ENCODE measurements around the gene SLC16A5. TPM values are rescaled to one million over a fixed set of nuclear protein-coding genes. Genes with fewer than 3 reads are reported as not detected.

The SLC16A5 gene
- total and polyA plus RNA-seq, 12 donors = 0.77 to 3.9 (median 1.7) TPM

DNA sequence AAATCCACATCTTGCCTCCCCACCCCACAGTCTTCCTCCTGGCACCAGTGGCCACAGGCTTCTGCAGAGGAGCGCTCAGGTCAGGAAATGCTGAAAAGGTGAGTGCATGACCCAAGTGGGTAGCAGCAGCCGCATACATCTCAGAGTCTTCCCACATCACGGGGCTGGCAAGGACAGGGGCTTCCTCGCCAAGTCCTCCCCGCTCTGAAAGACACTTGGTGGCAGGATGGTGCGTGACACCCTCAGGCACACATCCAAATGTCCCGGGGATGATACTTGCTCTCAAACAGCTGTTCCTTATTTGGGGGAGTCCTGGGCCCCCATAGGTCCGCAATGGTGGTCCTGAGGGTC lies 8.8 kb upstream of the SLC16A5 start:
- 49 to 65% (median 57%) methylated on average over 7 to 8 of the region's 8 CpGs for WGBS, 4 donors
- Histone ChIP-seq H3K27me3 (no peaks in the 10 kb centered on the region), H3K27ac (no peak overlapping the region), H3K36me3 (replicated peaks in 1 of 2) (no peaks in the 10 kb centered on the region), H3K9me3 (replicated peaks in 1 of 3) (no peaks in the 10 kb centered on the region), H3K4me3 (no peak overlapping the region), H3K4me1 (replicated peaks in 1 of 2) (peaks cover 14 to 30% of the 10 kb centered on the region in 2 donors)
- TF ChIP-seq POLR2A (IDR thresholded peaks at IDR 0.05) = no peak
- TF ChIP-seq, protein P1, sequence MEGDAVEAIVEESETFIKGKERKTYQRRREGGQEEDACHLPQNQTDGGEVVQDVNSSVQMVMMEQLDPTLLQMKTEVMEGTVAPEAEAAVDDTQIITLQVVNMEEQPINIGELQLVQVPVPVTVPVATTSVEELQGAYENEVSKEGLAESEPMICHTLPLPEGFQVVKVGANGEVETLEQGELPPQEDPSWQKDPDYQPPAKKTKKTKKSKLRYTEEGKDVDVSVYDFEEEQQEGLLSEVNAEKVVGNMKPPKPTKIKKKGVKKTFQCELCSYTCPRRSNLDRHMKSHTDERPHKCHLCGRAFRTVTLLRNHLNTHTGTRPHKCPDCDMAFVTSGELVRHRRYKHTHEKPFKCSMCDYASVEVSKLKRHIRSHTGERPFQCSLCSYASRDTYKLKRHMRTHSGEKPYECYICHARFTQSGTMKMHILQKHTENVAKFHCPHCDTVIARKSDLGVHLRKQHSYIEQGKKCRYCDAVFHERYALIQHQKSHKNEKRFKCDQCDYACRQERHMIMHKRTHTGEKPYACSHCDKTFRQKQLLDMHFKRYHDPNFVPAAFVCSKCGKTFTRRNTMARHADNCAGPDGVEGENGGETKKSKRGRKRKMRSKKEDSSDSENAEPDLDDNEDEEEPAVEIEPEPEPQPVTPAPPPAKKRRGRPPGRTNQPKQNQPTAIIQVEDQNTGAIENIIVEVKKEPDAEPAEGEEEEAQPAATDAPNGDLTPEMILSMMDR (IDR thresholded peaks at IDR 0.05) = no peak
- intact Hi-C loops (cut with DNase I) = no loop called here
- DNase-seq = no peak

DNA sequence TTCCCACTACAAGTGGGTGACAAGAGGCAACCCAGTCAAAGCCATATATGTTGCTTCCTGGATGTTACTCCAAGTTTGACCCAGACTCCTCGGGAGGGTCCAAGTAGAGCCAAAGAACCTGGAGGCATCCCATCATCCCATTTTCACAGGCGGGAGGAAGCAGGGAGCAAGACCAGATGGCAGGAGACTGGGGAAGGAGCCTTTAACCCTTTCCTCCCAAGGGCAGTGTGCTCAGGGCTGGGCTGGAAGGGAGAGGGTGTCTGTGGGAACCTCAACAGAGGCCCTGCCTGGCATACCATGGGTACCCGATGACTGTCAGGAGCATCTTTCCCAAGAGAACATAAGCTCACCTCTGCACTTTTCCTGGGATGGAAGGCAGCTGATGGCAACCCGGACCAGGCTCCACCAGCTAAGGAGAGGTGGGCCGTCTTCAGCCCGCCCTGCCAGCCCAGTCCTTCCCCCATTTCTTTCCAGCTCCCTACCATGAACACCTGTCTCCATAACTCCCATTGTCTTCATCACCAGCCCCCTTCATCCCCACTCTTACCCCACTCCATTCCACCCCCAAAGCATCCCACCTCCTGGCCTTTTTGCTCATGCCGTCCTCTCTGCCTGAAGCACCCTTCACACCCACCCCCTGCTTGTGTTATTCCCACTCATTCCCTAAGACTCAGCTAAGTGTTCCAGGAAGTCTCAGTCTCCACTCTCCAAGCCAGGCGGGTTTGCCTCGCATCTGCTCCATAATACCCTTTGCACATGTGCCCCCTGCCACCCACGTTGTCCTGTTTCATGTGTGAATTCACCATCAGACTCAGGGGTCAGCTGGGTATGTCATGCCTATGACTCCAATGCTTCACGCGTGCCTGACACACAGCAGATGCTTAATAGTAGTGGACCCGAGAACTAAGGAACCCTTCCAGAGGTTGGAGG lies 5.9 kb upstream of the SLC16A5 start:
- no peak for DNase-seq
- 80 to 83% (median 81%) methylated on average over 12 to 13 of the region's 13 CpGs for WGBS, 4 donors
- no peaks in the 10 kb centered on the region for H3K36me3 ChIP-seq (replicated peaks in 1 of 2)
- TF ChIP-seq, protein P1 (IDR thresholded peaks at IDR 0.05) = no peak
- no peak for TF ChIP-seq POLR2A (IDR thresholded peaks at IDR 0.05)
- no peak overlapping the region for H3K27ac ChIP-seq
- intact Hi-C loops (cut with DNase I) = no loop called here
- H3K9me3 ChIP-seq (replicated peaks in 1 of 3) = no peaks in the 10 kb centered on the region
- H3K4me1 ChIP-seq (replicated peaks in 1 of 2) = peaks cover 14 to 34% of the 10 kb centered on the region in 2 donors
- no peaks in the 10 kb centered on the region for H3K27me3 ChIP-seq
- H3K4me3 ChIP-seq = no peak overlapping the region

DNA sequence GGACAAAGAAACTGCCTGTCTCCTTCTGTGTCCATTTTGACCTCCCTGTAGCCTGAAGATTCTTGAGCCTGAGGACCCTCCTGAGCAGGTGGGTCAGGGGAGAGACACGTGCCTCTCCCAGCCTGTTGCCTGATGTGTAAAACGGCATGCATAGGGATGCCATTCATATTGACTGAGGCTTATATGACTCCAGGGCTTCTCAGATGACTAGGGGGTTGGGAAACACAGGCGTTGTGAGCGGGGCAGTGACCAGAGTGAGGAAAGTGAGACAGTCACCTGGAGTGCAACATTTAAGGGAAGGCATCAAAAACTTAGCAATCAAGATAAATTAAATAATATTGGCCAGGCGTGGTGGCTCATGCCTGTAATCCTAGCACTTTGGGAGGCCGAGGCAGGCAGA lies 5.1 kb upstream of the SLC16A5 start:
- H3K27ac ChIP-seq = no peak overlapping the region
- no peak for DNase-seq
- H3K27me3 ChIP-seq = no peaks in the 10 kb centered on the region
- H3K4me3 ChIP-seq = no peak overlapping the region
- intact Hi-C loops (cut with DNase I) = no loop called here
- TF ChIP-seq POLR2A (IDR thresholded peaks at IDR 0.05) = no peak
- TF ChIP-seq, protein P1 (IDR thresholded peaks at IDR 0.05) = no peak
- 70 to 81% (median 79%) methylated on average over 6 of the region's 6 CpGs for WGBS, 4 donors
- peaks cover 12 to 27% of the 10 kb centered on the region in 2 donors for H3K4me1 ChIP-seq (replicated peaks in 1 of 2)
- no peaks in the 10 kb centered on the region for H3K9me3 ChIP-seq (replicated peaks in 1 of 3)
- H3K36me3 ChIP-seq (replicated peaks in 1 of 2) = no peaks in the 10 kb centered on the region

DNA sequence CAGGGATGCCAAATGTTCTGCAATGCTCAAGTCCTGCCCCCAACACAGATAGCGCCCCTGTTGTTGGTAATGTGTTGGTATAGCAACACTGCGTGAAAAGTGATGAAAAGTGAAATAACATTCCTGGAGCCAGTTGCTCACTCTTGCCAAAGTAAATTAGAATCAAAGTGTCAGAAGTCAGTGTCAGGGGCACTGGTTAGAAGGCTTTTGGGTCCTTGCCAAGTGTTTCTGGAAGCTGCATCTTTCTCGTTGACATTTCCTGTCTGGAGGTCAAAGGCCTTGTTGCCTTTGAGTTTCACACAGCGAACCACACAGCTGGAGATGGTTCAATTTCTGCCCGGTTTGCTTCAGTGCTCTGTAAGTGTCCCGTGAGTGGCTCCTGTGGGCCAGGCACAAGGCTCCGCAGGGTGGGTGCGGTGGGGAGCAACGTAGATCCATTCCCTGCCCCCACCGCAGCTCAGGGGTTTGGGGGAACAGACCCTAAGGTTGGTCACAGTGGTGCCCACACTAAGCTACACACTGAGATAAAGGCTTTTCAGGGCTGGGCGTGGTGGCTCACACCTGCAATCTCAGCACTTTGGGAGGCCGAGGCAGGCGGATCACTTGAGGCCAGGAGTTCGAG lies 3.6 kb upstream of the SLC16A5 start:
- Histone ChIP-seq H3K9me3 (replicated peaks in 1 of 3) (no peaks in the 10 kb centered on the region), H3K36me3 (replicated peaks in 1 of 2) (no peaks in the 10 kb centered on the region), H3K27me3 (no peaks in the 10 kb centered on the region), H3K27ac (peak overlapping the region in 1 of 5 donors; percentile 65), H3K4me1 (replicated peaks in 1 of 2) (peaks cover 1 to 19% of the 10 kb centered on the region in 2 donors), H3K4me3 (no peak overlapping the region)
- no peak for TF ChIP-seq POLR2A (IDR thresholded peaks at IDR 0.05)
- TF ChIP-seq, protein P1 (IDR thresholded peaks at IDR 0.05) = no peak
- peak in 4 of 7 donors; percentile 52 to 72 (median 55) for DNase-seq
- WGBS, 4 donors = 67 to 71% (median 69%) methylated on average over 10 to 14 of the region's 14 CpGs
- intact Hi-C loops (cut with DNase I) = no loop called here
